K562 (cell line): ENCODE data around the gene SLFN12. TPM values are rescaled to one million over a fixed set of nuclear protein-coding genes. Genes with fewer than 3 reads are reported as not detected.

ENCODE experiments used
- ATAC-seq: fragments of 200-7000 bp; cut with Tn5 transposase; 3 replicates; pipeline ENCODE4 v1.9.1; 2020; ENCODE audit warnings: moderate library complexity
- BruUV-seq: library from RNA; stranded (reverse); fragments of 400-500 nt; replicated peaks from 2 replicates; lab custom pipeline; 2021; lab: Mats Ljungman, UMichigan
- CTCF ChIA-PET: fragments of 300-600 bp; formaldehyde crosslinking; extraction: SDS; loops from one replicate; lab custom pipeline; 2021; ENCODE audit warnings: low intra/inter-chr PET ratio; lab: Yijun Ruan, JAX
- POLR2A ChIA-PET: fragments of 300-600, 350-650 bp; sonication (Branson Sonifier 250); formaldehyde crosslinking; extraction: SDS; loops from one replicate; lab custom pipeline; 2021; ENCODE audit warnings: antibody characterized with exemption, inconsistent platforms; lab: Yijun Ruan, JAX
- DNase-seq, 4 experiments: peaks; one replicate each; pipeline versions ENCODE4 v3.0.0 to v3.0.0-alpha.2; 2011 to 2018; ENCODE audit warnings: low spot score in 3 of 4, mixed read lengths in 3 of 4; ENCODE audit errors: extremely low read depth in 1 of 4
- FAIRE-seq: peaks from 2 replicates; lab custom pipeline; 2011; peaks lifted over from hg19 to GRCh38; lab: Jason Lieb, UNC
- H2AFZ ChIP-seq: 2 replicates; pipeline ENCODE4 v1.6.0; 2011; ENCODE audit warnings: low read depth, low read length, control low read depth, inconsistent platforms
- H3K27ac ChIP-seq: fragments of 200-600 bp; 3 replicates; pipeline ENCODE4 v1.8.0; 2011; ENCODE audit warnings: low read depth, mild to moderate bottlenecking, control low read depth, inconsistent platforms, low read length, moderate library complexity, mixed read lengths; ENCODE audit errors: extremely low read depth
- H3K27me3 ChIP-seq, 2 experiments: fragments of 300-600 bp in 1 of 2; 2 replicates in 1 of 2; 3 replicates in 1 of 2; pipeline versions ENCODE4 v1.6.0 to v1.8.0; 2011; ENCODE audit warnings: inconsistent platforms in 2 of 2, low read length in 2 of 2, mild to moderate bottlenecking in 1 of 2, mixed read lengths in 1 of 2, moderate library complexity in 1 of 2; ENCODE audit not compliant: control insufficient read depth in 2 of 2, insufficient read depth in 2 of 2
- H3K36me3 ChIP-seq: fragments of 300-600 bp; 3 replicates; pipeline ENCODE4 v1.8.0; 2011; ENCODE audit warnings: mild to moderate bottlenecking, low read length, inconsistent platforms; ENCODE audit not compliant: control insufficient read depth, insufficient read depth
- H3K4me1 ChIP-seq, 2 experiments: fragments of 200-600 bp in 1 of 2; replicated peaks in 1 of 2; 2 replicates in 1 of 2; 3 replicates in 1 of 2; pipeline versions ENCODE4 v1.5.1 to v1.8.0; 2011; ENCODE audit warnings: inconsistent platforms in 2 of 2, low read length in 2 of 2, mild to moderate bottlenecking in 1 of 2, mixed read lengths in 1 of 2, moderate library complexity in 1 of 2; ENCODE audit not compliant: control insufficient read depth in 2 of 2, insufficient read depth in 2 of 2
- H3K4me2 ChIP-seq: 2 replicates; pipeline ENCODE4 v1.6.1; 2011; ENCODE audit warnings: low read length, control low read depth, inconsistent platforms, mixed read lengths; ENCODE audit not compliant: insufficient read depth
- H3K4me3 ChIP-seq: fragments of 200-600 bp; sonication (generic), shearing (Covaris generic); 2 replicates; pipeline ENCODE4 v1.5.1; 2016; ENCODE audit warnings: control low read depth, inconsistent platforms
- H3K79me2 ChIP-seq: fragments of 200-600 bp; 3 replicates; pipeline ENCODE4 v1.8.0; 2011; ENCODE audit warnings: low read length, inconsistent platforms; ENCODE audit not compliant: control insufficient read depth, insufficient read depth
- H3K9ac ChIP-seq, 2 experiments: 2 replicates each; pipeline versions ENCODE4 v1.6.0 to v1.6.1; 2011; ENCODE audit warnings: low read depth in 2 of 2, low read length in 2 of 2, control low read depth in 1 of 2, inconsistent platforms in 1 of 2, mild to moderate bottlenecking in 1 of 2, mixed read lengths in 1 of 2; ENCODE audit not compliant: insufficient read depth in 1 of 2
- H3K9me1 ChIP-seq: one replicate; pipeline ENCODE4 v1.6.0; 2011; ENCODE audit warnings: inconsistent platforms, mild to moderate bottlenecking, low read length, moderate library complexity; ENCODE audit not compliant: control insufficient read depth, insufficient read depth
- H3K9me3 ChIP-seq: replicated peaks from 2 replicates; pipeline ENCODE4 v1.5.1; 2011; ENCODE audit warnings: low read depth, low read length, inconsistent platforms; ENCODE audit not compliant: control insufficient read depth, insufficient read depth
- H4K20me1 ChIP-seq: replicated peaks from 2 replicates; pipeline ENCODE4 v1.6.1; 2011; ENCODE audit warnings: low read length, inconsistent platforms, mixed read lengths; ENCODE audit not compliant: control insufficient read depth, insufficient read depth
- MED1 ChIP-seq: sonication (generic); formaldehyde crosslinking; IDR thresholded peaks from 2 replicates; pipeline ENCODE4 v1.8.1; 2023; ENCODE audit warnings: missing genetic modification reagents, borderline replicate concordance
- RFX1 ChIP-seq: fragments of 450-650 bp; IDR thresholded peaks from 2 replicates; pipeline ENCODE4 v1.6.1; 2016; ENCODE audit warnings: mild to moderate bottlenecking, moderate library complexity
- SMARCB1 ChIP-seq: IDR thresholded peaks from 2 replicates; pipeline ENCODE4 v1.6.1; 2011; ENCODE audit warnings: improper control_type of control experiment, low read depth; ENCODE audit not compliant: insufficient read length
- ZNF232 ChIP-seq: sonication (generic); formaldehyde crosslinking; IDR thresholded peaks from 2 replicates; pipeline ENCODE4 v1.8.0; 2022; ENCODE audit warnings: mild to moderate bottlenecking, missing genetic modification reagents
- WGBS: fragments of 100-300 bp; shearing (Covaris generic); methylation state at CpG from one replicate; pipeline ENCODE4 v1.1.6; 2016; ENCODE audit warnings: low coverage, mixed read lengths; ENCODE audit not compliant: insufficient coverage; ENCODE audit errors: missing lambda C conversion rate; 5-methylcytosine and 5-hydroxymethylcytosine counted together
- in situ Hi-C: fragments of 300-500 bp; cut with MboI; formaldehyde crosslinking; loops from 4 replicates; pipeline ENCODE4 v1.15.0; 2018; ENCODE audit warnings: inconsistent platforms, mixed read lengths
- intact Hi-C: fragments of 100-400 bp; cut with micrococcal nuclease; formaldehyde crosslinking; loops from 2 replicates; pipeline ENCODE4 v1.14.2; 2022
- polyA plus RNA-seq, 8 experiments: library from polyadenylated mRNA; depleted of rRNA in 4 of 8; stranded (reverse) in 5 of 8; unstranded in 3 of 8; fragments of >200 nt; fragmentation: Nextera tagmentation in 2 of 8; fragmentation: Illumina TruSeq in 1 of 8; extraction: Ambion mirVana in 2 of 8; extraction: Trizol in 1 of 8; gene quantifications; 2 replicates each; pipeline versions ENCODE4 v1.2.1 to v1.2.3, GENCODE V29; 2011 to 2014; ENCODE audit warnings: inconsistent platforms in 1 of 8, missing spikeins in 1 of 8
- total RNA-seq, 7 experiments: library from RNA; depleted of rRNA in 6 of 7; stranded (reverse); fragments of >200 nt in 6 of 7; fragmentation: Illumina TruSeq in 2 of 7; extraction: Trizol in 2 of 7; gene quantifications; 2 replicates each; pipeline versions ENCODE4 v1.2.1 to v1.2.3, GENCODE V29; 2011 to 2021; ENCODE audit warnings: low replicate concordance in 1 of 7
- TF ChIP-seq, protein P1 (sequence below): fragments of 450-650 bp; IDR thresholded peaks from 2 replicates; pipeline ENCODE4 v1.6.1; 2018; ENCODE audit not compliant: partially characterized antibody

SLFN12 gene
- total and polyA plus RNA-seq, 9 of the 15 experiments (the other 6 are each of a cell fraction or from before 2014, with no cell fraction given), result 0.01 to 0.09 (median 0.07) TPM; not detected in 6

DNA sequence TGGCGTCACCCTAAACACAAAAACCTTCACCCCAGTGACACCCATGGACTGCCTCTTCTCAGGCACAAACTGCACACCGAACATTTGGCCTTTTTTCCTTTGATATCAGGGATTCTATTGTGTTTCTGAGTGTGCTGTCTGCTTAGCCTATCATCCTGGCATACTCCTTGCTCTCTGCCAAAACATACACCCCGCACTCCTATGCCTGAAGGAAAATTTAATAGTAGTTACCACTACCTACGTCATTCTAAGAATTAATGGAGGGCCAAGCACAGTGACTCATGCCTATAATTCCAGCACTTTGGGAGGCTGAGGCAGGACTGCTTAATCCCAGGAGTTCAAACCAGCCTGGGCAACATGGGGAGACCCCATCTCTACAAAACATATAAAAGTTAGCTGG is 36.2 kb upstream of the SLFN12 start (continued):
- TF ChIP-seq, protein P1, sequence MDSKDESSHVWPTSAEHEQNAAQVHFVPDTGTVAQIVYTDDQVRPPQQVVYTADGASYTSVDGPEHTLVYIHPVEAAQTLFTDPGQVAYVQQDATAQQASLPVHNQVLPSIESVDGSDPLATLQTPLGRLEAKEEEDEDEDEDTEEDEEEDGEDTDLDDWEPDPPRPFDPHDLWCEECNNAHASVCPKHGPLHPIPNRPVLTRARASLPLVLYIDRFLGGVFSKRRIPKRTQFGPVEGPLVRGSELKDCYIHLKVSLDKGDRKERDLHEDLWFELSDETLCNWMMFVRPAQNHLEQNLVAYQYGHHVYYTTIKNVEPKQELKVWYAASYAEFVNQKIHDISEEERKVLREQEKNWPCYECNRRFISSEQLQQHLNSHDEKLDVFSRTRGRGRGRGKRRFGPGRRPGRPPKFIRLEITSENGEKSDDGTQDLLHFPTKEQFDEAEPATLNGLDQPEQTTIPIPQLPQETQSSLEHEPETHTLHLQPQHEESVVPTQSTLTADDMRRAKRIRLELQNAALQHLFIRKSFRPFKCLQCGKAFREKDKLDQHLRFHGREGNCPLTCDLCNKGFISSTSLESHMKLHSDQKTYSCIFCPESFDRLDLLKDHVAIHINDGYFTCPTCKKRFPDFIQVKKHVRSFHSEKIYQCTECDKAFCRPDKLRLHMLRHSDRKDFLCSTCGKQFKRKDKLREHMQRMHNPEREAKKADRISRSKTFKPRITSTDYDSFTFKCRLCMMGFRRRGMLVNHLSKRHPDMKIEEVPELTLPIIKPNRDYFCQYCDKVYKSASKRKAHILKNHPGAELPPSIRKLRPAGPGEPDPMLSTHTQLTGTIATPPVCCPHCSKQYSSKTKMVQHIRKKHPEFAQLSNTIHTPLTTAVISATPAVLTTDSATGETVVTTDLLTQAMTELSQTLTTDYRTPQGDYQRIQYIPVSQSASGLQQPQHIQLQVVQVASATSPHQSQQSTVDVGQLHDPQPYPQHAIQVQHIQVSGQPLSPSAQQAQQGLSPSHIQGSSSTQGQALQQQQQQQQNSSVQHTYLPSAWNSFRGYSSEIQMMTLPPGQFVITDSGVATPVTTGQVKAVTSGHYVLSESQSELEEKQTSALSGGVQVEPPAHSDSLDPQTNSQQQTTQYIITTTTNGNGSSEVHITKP, result no peak
- TF ChIP-seq SMARCB1, result no peak

DNA sequence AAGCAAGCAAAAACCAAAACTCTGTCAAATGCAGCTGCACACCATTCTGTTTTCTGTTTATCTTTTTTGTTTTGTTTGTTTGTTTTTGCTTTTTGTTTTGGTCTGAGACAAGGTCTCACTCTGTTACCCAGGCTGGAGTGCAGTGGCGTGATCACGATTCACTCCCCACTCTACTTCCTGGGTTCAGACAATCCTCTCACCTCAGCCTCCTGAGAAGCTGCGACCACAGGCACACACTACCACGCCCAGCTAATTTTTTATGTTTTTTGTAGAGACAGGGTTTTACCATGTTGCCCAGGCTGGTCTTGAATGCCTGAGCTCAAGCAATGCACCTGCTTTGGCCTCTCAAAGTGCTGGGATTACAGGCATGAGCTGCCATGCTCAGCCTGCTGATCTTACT is 35.5 kb upstream of the SLFN12 start:
- peaks cover 0 to 4% of the 10 kb centered on the region in 2 experiments; a peak in 1 of 5 replicates for H3K27me3 ChIP-seq
- no peaks in the 10 kb centered on the region for H3K36me3 ChIP-seq
- DNase-seq, result no peak
- no peak for TF ChIP-seq ZNF232
- no peak for TF ChIP-seq RFX1
- no peak for TF ChIP-seq MED1 (CRISPR knock-in tag)
- no peak overlapping the region for H3K4me3 ChIP-seq
- 0% methylated on average over 4 of the region's 4 CpGs for whole genome bisulfite sequencing
- no peaks in the 10 kb centered on the region for H3K9me1 ChIP-seq
- CTCF ChIA-PET, result no interaction called here
- FAIRE-seq, result no peak
- H3K4me1 ChIP-seq, result no peaks in the 10 kb centered on the region
- POLR2A ChIA-PET, result no interaction called here
- no peak overlapping the region for H3K4me2 ChIP-seq
- H3K9ac ChIP-seq, result no peak overlapping the region
- H3K79me2 ChIP-seq, result no peaks in the 10 kb centered on the region
- H2AFZ ChIP-seq, result no peak overlapping the region
- in situ Hi-C loops, result no loop called here
- intact Hi-C loops, result no loop called here
- H3K27ac ChIP-seq, result no peak overlapping the region
- BruUV-seq, result no TSS peak
- H4K20me1 ChIP-seq, result no peaks in the 10 kb centered on the region; the same call in 1 of the 2 replicates
- H3K9me3 ChIP-seq, result no peaks in the 10 kb centered on the region
- ATAC-seq, result no peak
